ENCODE results near the gene MYO1C.

GRCh38 chr17:1461198-1461944 lies 31.1 kb downstream of the MYO1C start:
- TF ChIP-seq CTCF (IDR thresholded peaks at IDR 0.05) = no peak
- TF ChIP-seq EP300 (IDR thresholded peaks at IDR 0.05) = no peak
